ENCODE results near the gene DRD1.
A peak's percentile ranks its signal among the peaks of the same experiment; 100 is the strongest.

The DRD1 gene

DNA sequence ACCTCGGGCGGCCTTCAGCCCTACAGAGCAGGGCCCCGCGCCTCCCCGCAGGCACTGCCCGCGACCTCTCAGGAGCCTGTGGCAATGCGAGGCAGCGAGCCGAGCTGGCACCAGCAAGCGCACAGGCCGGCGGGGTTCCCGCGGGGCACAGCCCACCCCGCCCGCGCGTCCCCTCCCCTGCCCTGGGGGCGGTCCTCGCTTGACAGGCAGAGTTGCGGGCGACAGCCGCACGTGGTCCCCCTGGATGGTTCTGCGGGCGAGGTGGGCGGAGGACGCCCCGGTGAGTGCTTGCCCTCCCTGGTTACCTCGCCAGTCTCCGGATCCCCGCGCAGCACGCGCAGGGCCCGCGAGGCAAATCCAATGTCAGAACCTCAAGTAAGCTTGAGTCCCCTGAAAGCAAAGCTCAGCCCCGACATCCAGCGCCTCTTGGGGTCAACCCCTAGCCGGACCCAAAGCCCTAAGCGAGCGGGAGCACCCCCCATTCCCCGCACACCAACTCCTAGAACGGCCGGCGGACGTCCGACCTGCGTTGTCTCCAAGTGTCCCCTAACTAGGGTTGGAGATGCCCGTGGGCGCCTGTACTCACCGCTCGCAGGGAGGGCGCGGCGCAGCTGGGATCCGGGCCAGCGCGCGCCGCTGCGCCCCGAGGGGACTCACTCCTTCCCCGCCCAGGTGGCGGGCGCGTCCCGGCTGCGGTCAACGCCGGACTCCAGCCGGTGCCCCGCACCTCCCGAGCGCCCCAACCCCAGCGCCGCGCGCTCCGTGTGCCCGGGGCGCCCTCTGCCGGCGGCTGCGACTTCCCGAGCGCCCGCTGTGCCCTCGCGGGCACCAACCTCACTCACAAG is at the start of gene DRD1:
DRD1 (minus strand) TSS at position 123 of the 845 bp plus-strand sequence. CDS start 1,083 bp downstream, outside the sequence.
- DNase-seq = no peak

DNA sequence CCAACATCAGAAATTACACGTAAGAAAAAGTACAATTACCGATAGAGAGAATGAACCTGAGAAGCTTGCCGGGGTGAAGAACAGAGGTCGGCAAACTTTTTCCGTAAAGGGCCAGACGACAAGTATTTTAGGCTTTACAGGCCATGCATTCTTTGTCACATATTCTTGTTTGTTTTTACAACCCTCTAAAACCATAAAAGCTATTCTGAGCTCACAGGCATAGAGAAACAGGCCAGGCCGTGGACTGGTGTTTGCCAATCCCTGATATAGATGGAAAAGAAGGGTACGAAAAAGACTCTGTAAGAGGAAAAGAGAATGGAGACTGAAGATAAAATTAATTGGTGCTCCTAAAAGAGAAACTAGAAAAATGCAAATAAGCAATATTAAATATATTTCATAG is 49.7 kb upstream of the DRD1 start:
- no peak for DNase-seq

DNA sequence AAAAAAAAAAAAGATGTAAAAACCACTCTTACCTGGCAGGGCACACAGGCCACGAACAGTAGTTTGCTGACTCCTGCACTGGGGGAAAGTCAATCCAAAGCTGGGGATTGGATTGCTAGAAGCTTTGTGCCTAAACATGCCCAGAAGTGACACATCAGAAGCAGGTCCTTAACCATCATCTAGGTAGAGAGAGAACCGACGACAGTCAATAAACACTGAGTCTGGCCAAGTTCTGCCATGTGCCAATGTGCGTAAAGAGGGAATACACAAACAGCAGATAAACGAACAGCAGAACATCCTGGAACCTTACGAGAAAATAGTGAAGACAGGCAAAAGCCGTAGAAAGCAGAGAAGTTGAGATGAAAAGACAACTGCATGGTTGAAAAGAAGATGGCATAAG is 49.3 kb upstream of the DRD1 start:
- no peak for DNase-seq

DNA sequence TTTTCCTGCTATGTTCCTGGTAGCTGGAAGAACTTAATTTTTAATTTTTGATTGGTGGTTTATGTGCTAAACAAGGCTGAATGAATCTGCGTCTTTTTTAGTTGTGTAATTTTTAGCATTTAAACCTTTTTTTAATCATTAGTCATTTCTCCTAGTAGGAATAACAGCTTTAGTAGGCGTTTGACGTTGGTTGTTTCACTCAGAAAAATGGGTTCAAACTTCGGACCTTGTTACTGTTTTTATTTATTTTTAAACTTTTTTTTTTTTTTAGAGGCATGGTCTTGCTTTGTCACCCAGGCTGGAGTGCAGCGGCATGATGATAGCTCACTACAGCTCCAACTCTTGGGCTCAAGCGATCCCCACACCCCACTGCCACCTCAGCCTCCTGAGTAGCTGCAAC is 47.2 kb upstream of the DRD1 start:
- DNase-seq = no peak

DNA sequence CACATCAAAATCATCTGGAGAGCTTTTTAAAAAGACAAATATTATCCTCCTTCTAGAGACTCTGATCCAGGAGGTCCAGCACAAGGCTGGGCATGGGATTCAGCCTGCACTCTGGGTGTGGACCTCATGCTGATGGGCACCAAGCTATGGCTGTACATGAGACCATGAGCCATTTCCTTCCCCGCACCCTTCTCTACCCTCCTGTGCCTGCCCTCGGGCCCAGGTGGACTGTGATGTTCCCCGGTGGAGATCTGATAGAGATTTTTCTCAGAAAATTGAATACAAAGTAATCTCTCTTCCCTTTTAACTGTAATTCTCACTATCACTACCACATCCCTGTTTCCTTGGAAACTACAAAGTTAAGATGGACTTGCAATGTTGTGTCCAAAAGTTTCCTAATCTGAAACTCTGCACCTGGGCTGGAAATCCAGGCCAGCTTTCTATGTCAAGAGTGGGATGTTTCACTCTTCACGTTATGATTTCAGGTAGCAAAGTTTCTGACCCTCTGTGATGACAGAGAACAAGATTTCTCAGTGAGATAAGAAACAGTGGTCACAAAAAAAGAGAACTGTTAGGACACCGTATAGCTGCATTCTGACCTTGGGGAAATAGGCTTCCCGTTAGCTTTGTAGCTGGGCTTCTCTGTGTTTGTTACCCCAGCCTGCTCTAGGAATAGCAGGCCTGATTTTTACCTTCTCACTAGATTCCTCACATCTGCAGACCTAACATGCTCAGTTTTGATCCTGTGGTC is 45.9 kb upstream of the DRD1 start:
- no peak for DNase-seq

DNA sequence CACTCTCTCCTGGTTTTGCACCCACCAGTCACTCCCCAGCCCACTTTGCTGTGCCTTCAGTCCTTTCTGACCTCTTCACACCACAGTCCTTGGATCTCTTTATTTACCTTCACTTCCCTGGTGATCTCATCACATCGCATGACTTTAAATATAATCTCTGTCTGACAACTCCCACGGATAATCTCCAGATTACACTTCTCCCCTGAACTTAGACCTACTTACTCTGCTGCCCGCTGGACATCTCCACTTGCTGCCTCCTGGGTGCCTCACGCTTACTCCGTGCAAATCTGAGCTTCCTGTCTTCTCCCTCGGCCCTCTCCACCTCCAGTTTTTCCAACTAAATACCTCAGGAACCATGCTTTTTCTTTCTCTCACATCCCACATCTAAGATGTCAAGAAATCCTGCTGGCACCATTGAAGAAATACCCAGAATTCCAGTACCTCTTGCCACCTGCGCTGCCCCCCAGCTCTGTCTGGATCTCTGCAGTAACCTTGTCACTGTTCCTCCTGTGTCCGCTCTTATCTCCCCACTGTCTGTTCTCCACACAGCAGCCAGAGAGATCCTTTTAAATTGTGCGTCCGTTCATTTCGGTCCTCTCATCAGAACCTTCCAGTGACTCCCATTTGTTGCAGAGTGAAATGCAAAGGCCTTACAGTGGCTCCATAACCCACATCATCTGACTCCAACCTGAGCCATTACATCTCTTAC is 43.7 kb upstream of the DRD1 start:
- no peak for DNase-seq

DNA sequence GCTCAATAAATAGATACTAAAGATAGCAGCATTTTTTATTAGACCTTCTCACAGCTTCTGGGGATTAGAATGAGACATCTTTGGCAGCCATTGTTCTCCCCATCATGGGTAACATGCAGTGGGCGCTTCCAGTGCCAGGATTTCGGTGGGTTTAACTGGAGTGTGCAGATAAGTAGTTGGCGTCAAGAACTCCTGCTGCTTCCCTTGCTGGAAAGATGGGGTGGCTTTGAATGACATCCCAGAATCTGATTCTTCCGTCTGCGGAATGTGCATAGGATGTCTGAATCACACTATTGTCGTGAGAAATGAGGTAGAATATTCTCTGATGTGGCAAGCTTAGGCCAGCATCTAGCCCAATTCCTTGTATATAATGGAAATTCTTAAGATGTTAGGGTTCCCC is 41.6 kb upstream of the DRD1 start:
- DNase-seq = no peak

DNA sequence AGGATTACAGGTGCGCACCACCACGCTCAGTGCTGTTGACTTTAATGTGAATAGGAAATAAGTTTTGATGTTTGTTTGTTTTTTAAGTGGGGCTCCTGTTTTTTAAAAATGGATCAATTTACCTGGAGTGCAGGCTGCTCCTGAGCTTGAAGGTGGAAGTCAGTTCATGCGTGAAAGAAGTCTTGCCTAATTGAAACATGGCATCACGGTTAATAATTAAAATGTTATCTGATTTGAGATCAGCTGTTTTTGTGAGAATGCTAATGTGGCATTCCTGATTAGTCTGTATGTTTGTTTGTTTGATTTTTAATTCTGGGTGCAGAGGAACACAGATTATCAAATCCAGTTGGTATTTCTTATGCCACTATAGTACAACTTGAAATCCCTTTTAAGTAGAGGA is 40.8 kb upstream of the DRD1 start:
- DNase-seq = no peak

DNA sequence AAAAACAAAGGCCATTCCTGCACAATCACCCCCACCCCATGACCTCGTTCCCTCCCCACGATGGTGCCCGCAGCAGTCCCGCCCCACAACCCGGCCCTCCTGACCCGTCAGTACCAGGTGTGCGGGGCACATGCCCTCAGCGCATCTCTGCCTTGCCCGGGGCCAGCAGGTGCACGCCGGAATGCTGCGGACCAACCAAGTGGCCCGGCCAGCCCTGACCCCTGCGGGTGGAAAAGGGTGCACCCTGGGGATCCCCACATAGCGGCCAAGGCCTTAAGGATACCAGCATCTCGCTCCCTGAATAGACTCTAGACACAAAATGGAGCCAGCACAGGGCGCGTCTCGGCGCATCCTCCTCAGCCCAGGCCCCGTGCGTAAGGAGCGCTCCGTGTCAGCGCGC is 40.3 kb upstream of the DRD1 start:
- no peak for DNase-seq

DNA sequence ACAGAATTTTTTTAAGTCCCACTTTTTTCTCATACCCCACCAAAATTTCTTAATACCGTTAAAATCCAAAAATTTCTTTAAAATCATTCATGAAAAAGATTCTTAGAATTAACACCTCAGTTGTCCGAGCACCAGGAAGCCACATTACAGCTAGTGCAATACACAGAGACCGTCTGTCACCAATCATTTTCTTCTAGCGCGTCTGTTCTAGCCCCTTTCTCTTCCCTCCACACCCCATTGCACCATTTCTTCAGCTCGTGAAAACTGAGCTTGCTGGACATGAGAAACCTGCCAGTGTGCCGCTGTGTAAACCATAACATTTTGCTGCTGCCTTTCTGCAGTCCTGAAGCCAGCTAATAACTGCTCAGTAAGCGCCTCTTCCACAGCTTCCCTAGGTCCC is 39.4 kb upstream of the DRD1 start:
- no peak for DNase-seq

DNA sequence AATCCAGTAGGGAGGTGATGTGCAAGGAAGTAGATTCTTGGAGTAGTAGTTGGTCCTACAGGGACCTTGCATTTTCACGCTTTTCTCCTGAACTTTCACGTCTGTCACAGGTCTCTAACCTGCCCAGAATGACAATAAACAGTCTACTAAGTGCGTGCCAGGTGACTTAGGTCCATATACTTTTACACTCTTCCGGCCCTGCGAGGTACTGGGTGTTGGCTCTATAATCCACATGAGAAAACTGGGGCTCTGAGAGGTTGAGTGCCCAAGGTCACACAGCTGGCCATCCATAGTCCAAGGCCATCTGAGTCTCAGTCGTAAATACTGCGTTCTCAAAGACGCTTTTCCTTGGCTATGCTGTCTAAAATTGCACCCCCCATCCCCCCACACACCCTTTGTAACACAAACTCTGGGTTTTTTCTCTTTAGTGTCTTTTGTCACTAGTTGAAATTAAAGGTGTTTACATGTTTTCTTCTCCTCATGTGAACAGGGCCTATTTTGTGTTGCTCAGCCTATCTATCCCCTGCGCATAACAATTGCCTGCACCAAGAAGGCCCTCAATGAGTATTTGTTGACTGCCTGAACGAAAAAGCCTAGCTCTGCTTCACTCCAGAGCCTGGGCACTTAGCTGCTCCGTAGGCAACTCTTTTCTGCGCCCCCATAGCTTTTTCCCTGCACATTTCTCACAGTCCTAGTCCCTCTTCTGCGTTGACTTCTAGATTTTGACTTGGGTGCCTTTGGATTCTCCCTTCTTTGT is 35.3 kb upstream of the DRD1 start:
- DNase-seq = no peak

DNA sequence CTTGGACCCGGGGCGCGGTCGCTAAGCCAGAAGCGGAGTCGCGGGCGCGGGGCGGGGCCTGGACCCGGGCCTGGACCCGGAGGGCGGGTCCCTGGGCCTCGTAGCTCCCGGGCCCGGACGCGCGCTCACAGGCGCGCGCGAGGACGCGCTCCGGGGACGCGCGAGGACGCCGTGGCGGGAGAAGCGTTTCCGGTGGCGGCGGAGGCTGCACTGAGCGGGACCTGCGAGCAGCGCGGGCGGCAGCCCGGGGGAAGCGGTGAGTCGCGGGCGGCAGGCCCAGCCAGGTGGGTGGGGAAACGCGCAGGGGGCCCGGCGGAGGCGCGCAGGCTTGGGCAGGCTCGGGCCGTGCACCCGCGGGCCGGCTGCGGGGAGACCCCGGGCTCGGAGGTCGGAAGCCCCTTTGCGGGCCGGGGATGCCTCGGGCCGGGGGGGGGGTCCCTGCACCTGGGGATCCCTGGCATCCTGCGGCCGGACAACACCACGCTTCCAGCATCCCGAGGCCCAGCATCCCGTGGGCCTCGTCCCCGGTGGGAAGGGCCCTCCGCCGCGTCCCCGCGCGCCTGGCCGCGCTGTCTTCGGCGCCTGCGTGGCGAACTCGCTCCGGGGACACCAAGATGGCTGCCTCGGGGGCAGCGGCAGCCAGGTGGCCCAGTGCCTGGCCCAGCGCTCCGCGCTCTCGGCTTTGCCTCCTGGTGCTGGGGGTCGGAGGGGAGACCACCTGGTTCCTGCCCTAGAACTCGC is 34.6 kb upstream of the DRD1 start, which contains the start of gene SFXN1:
SFXN1 (plus strand) TSS at position 177 of the 741 bp plus-strand sequence. CDS start 13,544 bp downstream, outside the sequence.
- peak; percentile 58 for DNase-seq

DNA sequence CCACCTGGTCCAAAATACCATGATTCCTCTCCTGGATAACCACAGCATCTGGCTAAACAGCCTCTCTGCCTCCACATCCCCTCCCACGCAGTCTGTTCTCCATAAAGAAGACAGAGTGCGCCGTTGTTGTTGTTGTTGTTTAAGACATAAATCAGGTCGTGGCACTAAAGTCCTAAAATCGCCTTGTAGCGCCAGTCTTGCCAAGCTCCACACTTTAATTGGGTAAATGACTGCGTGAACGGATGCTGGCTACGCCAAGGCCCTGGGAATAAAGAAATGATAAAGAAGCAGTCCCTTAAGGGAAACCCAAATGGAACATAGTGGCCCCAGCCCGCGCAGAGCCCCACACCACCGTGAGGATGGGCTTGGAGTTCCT is 34.0 kb upstream of the DRD1 start:
- no peak for DNase-seq

DNA sequence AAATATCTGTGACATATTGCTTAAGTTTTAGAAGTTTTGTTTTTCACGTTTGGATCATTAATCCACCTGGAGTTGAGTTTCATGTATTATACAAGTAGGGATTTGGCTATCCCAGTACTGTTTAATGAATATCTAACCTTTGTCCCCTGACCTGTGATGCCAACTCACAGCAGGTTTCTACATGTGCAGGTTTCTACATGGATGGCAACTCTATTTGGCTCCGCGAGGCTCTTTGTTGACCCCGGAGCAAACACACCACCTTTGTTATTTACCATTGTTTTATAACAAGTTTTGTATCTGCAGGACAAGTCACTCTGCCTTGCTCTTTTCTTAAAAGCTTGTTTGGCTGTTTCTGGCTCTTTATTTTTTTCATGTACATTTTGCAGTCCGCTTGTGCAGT is 33.5 kb upstream of the DRD1 start:
- no peak for DNase-seq

DNA sequence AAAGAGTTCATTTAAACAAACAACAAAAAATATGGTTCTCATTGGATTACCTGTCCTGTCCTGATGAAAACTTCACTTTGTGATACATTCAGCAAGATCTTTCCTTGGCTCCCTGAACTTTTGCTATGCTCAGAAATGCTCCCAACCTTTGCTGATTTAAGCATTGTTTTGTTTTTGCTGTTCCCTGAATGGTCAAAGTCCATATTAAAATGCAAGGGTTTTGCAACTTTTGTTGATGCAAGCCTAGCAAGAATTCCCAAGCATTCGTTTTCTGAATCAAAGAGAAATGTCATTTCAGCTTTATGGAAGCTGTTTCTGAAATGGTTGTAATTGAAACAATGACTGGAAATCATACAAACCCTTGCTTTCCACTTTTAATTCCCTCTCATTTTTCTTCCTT is 31.3 kb upstream of the DRD1 start:
- no peak for DNase-seq

DNA sequence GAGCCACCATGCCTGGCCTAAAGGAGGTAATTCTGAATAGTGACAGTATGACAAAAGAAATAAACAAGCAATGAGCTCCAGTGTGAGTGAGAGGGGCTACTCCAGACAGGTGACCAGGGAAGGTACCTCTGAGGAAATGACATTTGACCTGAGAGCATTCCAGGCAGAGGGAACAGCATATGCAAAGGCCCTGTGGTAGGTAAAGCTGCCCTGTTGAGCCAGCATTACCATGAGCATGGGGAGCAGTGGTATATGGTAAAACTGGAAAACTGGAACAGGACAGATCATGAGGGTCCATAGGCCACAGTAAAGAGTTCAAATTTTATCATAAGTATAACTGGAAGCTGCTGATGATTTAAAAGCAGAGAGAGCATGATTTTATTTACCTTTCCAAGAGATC is 28.4 kb upstream of the DRD1 start:
- DNase-seq = no peak

DNA sequence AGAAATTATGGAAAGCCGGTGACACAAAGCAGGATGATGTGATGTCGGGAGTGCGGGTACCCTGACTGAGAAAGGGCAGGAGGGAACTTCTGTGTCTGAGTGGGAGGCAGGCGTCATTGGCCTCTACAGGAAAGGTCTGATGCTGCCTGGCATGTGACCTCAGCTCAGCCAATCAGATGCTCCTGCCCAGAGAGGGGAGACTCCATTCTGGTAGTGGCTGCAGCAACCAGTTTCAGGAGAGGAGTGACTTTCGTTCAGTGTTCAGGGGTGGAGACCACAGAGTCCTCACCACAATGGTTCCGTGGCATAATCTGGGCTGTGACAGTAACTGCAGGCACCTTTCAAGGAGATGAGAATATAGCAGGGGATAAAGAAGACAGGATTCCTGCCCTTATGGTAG is 27.6 kb upstream of the DRD1 start:
- no peak for DNase-seq

DNA sequence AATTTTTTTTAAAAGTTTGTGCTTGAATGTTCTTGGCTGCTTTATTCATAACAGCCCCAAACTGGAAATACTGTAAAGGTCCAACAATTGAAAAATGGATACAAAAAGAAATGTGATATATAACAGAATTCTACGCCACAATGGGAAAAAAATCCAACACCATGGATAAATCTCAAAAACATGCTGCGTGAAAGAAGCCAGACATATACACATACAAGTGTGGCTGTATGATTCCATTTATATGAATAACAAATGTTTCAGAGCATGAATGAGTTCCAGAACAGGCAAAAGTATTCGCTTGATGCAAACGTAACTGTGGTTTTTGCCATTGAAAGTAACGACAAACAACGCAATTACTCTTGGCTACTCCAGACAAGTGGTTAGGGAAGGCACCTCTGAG is 27.2 kb upstream of the DRD1 start:
- no peak for DNase-seq

DNA sequence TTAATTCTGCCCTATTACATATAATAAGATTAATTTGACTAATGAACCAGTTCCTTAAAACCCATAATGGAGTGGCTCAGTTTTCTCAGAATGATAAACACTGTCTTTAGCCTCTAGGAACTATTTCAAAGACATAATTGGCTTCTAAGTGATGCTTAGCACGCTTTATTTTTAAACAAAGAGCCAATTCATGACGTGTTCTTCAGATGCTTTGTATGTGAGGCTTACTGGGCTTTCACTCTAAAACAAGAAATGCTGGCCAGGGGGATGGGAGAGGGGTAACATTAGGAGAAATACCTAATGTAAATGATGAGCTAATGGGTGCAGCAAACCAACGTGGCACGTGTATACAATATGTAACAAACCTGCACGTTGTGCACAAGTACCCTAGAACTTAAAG is 26.8 kb upstream of the DRD1 start:
- no peak for DNase-seq

DNA sequence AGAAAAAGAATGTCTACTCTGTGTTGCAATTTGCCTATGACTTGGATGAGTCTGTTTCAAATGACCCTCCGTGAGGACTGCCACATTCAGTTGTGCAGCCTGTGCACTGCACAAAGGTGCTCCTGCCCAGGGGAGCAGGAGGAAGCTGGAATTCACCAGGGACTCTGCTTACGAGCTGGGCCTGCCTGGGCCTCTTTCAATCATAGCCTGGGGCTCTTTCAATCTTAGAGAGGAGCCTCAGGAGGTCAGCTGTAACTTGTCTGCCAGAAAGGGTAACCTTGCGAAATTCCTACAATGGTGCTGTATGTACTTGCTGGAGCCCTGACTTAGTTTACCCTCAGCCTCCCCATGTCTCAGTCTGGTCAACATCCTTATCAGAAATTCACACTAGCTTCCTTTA is 25.9 kb upstream of the DRD1 start:
- DNase-seq = no peak

DNA sequence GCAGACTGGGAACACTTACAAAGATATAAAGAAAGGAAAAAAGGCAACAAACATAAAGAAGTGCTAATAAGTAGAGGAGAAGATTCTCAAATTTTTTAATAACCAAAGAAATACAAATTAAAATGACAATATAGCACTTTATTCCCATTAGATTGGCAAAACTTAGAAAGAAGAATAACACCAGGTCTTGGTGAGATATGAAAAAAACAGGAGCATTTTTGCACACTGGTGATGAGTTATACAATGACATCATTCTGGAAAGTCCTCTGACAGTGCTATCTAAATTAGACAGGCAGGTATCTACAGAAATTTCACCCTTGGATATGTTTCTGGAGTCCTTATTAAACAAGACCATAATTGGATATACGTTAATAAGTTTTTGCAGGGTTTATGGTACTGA is 24.9 kb upstream of the DRD1 start:
- DNase-seq = no peak

DNA sequence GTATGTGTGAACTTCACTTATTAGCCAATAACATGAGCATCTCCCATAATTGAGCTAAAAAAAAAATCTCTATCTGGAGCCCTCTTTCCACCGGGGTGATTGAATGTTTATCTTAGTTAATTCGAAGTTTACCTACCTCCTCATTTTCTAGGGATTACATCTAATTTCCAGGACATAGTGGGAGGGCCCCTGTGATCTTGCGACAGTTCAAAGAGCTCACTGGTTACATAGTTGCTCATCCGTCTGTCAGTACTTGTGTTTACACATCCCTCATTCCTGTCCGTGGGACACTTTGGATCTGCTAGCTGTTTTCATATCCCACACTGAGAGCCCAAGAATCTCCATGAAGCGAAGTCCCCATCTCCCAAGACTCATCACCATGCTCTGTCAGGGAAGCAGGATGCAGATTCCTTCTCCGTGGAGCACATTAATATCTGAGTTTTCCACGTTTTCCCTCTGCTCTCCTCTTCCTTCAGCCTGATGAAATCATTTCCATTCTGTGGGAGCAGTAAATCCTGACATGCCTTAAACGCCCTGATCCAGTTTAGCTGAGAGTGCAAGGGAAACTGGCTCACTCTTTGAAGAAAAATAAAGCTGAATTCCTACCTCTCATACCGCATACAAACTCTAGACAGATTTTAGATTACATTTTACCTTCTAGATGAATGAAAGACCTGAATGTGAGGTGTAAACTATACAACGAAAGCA is 24.2 kb upstream of the DRD1 start:
- no peak for DNase-seq
